PFSK-1 (cell line): Measurements from ENCODE around the gene HDAC7.

Experiments
- FOXP2 ChIP-seq: optimal IDR thresholded peaks from 2 replicates; pipeline ENCODE3; 2011; ENCODE audit warnings: borderline replicate concordance, control low read depth, inconsistent platforms; ENCODE audit not compliant: insufficient read depth; ENCODE audit errors: extremely low read length, extremely low read depth
- POLR2AphosphoS5 ChIP-seq: IDR thresholded peaks from 2 replicates; pipeline ENCODE4 v1.6.1; 2012; ENCODE audit warnings: low read depth, mild to moderate bottlenecking, control low read depth, low read length, moderate library complexity
- REST ChIP-seq, 2 experiments: IDR thresholded peaks; 2 replicates each; pipeline versions ENCODE4 v1.6.1 to v1.8.0; 2011 to 2012; ENCODE audit warnings: low read depth in 2 of 2, low read length in 2 of 2, control low read depth in 1 of 2, inconsistent platforms in 1 of 2, mild to moderate bottlenecking in 1 of 2, moderate library complexity in 1 of 2; ENCODE audit not compliant: insufficient read depth in 1 of 2
- SIN3A ChIP-seq: IDR thresholded peaks from 2 replicates; pipeline ENCODE4 v1.6.1; 2012; ENCODE audit warnings: mild to moderate bottlenecking, low read length, moderate library complexity, borderline replicate concordance; ENCODE audit not compliant: insufficient read depth
- TAF1 ChIP-seq: IDR thresholded peaks from 2 replicates; pipeline ENCODE4 v1.6.1; 2012; ENCODE audit warnings: low read length, control low read depth, borderline replicate concordance; ENCODE audit not compliant: insufficient read depth

The HDAC7 gene

GRCh38 chr12:47777151-47777550 is 42.6 kb downstream of the HDAC7 start:
- TF ChIP-seq FOXP2 (no peak), REST (IDR thresholded peaks at IDR 0.05; ENCODE audit: insufficient read depth in 1 of 2, low read depth in 2 of 2, low read length in 2 of 2) (no peak), SIN3A (no peak), TAF1 (no peak), POLR2AphosphoS5 (no peak)

- TF ChIP-seq REST (IDR thresholded peaks at IDR 0.05; ENCODE audit: insufficient read depth in 1 of 2, low read depth in 2 of 2, low read length in 2 of 2) (no peak), FOXP2 (no peak), POLR2AphosphoS5 (no peak), SIN3A (no peak), TAF1 (no peak)
Observed at GRCh38 chr12:47776471-47777143, 43.1 kb downstream of the HDAC7 start.

GRCh38 chr12:47775100-47775911 is 44.4 kb downstream of the HDAC7 start:
- TF ChIP-seq REST (IDR thresholded peaks at IDR 0.05; ENCODE audit: insufficient read depth in 1 of 2, low read depth in 2 of 2, low read length in 2 of 2) = no peak
- no peak for TF ChIP-seq SIN3A
- no peak for TF ChIP-seq FOXP2
- no peak for TF ChIP-seq TAF1
- no peak for TF ChIP-seq POLR2AphosphoS5

GRCh38 chr12:47774663-47775062 is 45.0 kb downstream of the HDAC7 start:
- TF ChIP-seq POLR2AphosphoS5 (no peak), FOXP2 (no peak), TAF1 (no peak)

- no peak for TF ChIP-seq SIN3A
- TF ChIP-seq TAF1 = no peak
- no peak for TF ChIP-seq REST (IDR thresholded peaks at IDR 0.05; ENCODE audit: insufficient read depth in 1 of 2, low read depth in 2 of 2, low read length in 2 of 2)
- TF ChIP-seq FOXP2 = no peak
- TF ChIP-seq POLR2AphosphoS5 = no peak
Observed at GRCh38 chr12:47773858-47774580, 45.7 kb downstream of the HDAC7 start.
